Measurements from ENCODE around the gene PLAGL1. TPM values are rescaled to one million over a fixed set of nuclear protein-coding genes. Genes with fewer than 3 reads are reported as not detected.

Gene PLAGL1
- total and polyA plus RNA-seq, 2 of the 13 experiments (the other 11 are each of a cell fraction or from before 2014, with no cell fraction given) = 0.60 to 2.3 TPM

DNA sequence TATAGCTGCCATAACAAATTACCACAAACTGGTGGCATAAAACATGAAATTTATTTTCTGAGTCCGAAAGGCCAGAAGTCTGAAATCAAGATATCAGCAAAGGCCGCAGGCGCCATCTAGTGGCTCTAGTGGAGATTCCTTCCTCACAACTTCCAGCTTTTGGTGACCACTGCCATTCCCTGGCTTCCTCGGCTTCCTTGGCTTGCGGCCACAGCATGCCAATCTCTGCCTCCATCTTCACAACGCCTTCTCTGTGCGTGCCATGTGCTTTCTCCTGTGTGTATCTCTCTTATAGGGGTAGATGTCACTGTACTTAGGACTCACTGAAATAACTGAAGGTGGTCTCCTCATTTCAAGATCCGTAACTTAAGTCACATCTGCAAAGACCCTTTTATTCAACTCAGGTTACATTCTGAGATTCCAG, 5.4 kb upstream of the PLAGL1 start (continued):
- TF ChIP-seq ZNF792 (CRISPR knock-in tag; IDR thresholded peaks at IDR 0.05) (0 out of 2 replicates have a peak, but pooled peaks have one; percentile 24), ARHGAP35 (CRISPR knock-in tag; IDR thresholded peaks at IDR 0.05; ENCODE audit: borderline replicate concordance) (no peak), MIER2 (CRISPR knock-in tag; IDR thresholded peaks at IDR 0.05) (peak; percentile 65; the same call in 1 of the 2 replicates), FOSL2 (CRISPR knock-in tag; IDR thresholded peaks at IDR 0.05) (peak; percentile 31; the same call in 1 of the 2 replicates), ZNF713 (CRISPR knock-in tag; IDR thresholded peaks at IDR 0.05) (no peak), RFX3 (CRISPR knock-in tag; IDR thresholded peaks at IDR 0.05) (no peak), U2AF2 (IDR thresholded peaks at IDR 0.05; ENCODE audit: low read depth, low read length) (no peak), WIZ (CRISPR knock-in tag; IDR thresholded peaks at IDR 0.05) (0 out of 2 replicates have a peak, but pooled peaks have one; percentile 58), ZNF230 (CRISPR knock-in tag; IDR thresholded peaks at IDR 0.05) (peak; percentile 54; the same call in 1 of the 2 replicates), AHR (CRISPR knock-in tag; IDR thresholded peaks at IDR 0.05) (0 out of 2 replicates have a peak, but pooled peaks have one; percentile 40), CBX5 (CRISPR knock-in tag; IDR thresholded peaks at IDR 0.05; ENCODE audit: borderline replicate concordance) (peak; percentile 93), ZNF772 (CRISPR knock-in tag; IDR thresholded peaks at IDR 0.05) (peak; percentile 46; the same call in 1 of the 2 replicates), ZNF232 (CRISPR knock-in tag; IDR thresholded peaks at IDR 0.05; ENCODE audit: borderline replicate concordance) (no peak), GABPA (IDR thresholded peaks at IDR 0.05; ENCODE audit: low read depth, low read length) (no peak), GABPA (CRISPR knock-in tag; IDR thresholded peaks at IDR 0.05; ENCODE audit: low read depth) (no peak), MXD4 (CRISPR knock-in tag; IDR thresholded peaks at IDR 0.05) (0 out of 2 replicates have a peak, but pooled peaks have one; percentile 39), KDM5B (CRISPR knock-in tag; IDR thresholded peaks at IDR 0.05; ENCODE audit: borderline replicate concordance) (no peak), KDM2A (CRISPR knock-in tag; IDR thresholded peaks at IDR 0.05; ENCODE audit: borderline replicate concordance, low read depth) (peak; percentile 57; the same call in 1 of the 2 replicates), MBD4 (IDR thresholded peaks at IDR 0.05; ENCODE audit: borderline replicate concordance, low read length) (no peak), RAD21 (CRISPR knock-in tag; IDR thresholded peaks at IDR 0.05) (peak; percentile 94), ZNF496 (CRISPR knock-in tag; IDR thresholded peaks at IDR 0.05; ENCODE audit: insufficient replicate concordance) (no peak), ZNF616 (CRISPR knock-in tag; IDR thresholded peaks at IDR 0.05; ENCODE audit: low read depth) (no peak)
- TF ChIP-seq, protein P1, sequence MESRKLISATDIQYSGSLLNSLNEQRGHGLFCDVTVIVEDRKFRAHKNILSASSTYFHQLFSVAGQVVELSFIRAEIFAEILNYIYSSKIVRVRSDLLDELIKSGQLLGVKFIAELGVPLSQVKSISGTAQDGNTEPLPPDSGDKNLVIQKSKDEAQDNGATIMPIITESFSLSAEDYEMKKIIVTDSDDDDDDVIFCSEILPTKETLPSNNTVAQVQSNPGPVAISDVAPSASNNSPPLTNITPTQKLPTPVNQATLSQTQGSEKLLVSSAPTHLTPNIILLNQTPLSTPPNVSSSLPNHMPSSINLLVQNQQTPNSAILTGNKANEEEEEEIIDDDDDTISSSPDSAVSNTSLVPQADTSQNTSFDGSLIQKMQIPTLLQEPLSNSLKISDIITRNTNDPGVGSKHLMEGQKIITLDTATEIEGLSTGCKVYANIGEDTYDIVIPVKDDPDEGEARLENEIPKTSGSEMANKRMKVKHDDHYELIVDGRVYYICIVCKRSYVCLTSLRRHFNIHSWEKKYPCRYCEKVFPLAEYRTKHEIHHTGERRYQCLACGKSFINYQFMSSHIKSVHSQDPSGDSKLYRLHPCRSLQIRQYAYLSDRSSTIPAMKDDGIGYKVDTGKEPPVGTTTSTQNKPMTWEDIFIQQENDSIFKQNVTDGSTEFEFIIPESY (CRISPR knock-in tag; IDR thresholded peaks at IDR 0.05) = 0 out of 2 replicates have a peak, but pooled peaks have one; percentile 42
- TF ChIP-seq, protein P2, sequence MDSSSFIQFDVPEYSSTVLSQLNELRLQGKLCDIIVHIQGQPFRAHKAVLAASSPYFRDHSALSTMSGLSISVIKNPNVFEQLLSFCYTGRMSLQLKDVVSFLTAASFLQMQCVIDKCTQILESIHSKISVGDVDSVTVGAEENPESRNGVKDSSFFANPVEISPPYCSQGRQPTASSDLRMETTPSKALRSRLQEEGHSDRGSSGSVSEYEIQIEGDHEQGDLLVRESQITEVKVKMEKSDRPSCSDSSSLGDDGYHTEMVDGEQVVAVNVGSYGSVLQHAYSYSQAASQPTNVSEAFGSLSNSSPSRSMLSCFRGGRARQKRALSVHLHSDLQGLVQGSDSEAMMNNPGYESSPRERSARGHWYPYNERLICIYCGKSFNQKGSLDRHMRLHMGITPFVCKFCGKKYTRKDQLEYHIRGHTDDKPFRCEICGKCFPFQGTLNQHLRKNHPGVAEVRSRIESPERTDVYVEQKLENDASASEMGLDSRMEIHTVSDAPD (CRISPR knock-in tag; IDR thresholded peaks at IDR 0.05) = no peak
- TF ChIP-seq, protein P3, sequence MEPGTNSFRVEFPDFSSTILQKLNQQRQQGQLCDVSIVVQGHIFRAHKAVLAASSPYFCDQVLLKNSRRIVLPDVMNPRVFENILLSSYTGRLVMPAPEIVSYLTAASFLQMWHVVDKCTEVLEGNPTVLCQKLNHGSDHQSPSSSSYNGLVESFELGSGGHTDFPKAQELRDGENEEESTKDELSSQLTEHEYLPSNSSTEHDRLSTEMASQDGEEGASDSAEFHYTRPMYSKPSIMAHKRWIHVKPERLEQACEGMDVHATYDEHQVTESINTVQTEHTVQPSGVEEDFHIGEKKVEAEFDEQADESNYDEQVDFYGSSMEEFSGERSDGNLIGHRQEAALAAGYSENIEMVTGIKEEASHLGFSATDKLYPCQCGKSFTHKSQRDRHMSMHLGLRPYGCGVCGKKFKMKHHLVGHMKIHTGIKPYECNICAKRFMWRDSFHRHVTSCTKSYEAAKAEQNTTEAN (CRISPR knock-in tag; conservative IDR thresholded peaks at IDR 0.05) = 0 out of 2 replicates have a peak, but pooled peaks have one; percentile 35
- TF ChIP-seq, protein P4, sequence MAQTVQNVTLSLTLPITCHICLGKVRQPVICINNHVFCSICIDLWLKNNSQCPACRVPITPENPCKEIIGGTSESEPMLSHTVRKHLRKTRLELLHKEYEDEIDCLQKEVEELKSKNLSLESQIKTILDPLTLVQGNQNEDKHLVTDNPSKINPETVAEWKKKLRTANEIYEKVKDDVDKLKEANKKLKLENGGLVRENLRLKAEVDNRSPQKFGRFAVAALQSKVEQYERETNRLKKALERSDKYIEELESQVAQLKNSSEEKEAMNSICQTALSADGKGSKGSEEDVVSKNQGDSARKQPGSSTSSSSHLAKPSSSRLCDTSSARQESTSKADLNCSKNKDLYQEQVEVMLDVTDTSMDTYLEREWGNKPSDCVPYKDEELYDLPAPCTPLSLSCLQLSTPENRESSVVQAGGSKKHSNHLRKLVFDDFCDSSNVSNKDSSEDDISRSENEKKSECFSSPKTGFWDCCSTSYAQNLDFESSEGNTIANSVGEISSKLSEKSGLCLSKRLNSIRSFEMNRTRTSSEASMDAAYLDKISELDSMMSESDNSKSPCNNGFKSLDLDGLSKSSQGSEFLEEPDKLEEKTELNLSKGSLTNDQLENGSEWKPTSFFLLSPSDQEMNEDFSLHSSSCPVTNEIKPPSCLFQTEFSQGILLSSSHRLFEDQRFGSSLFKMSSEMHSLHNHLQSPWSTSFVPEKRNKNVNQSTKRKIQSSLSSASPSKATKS (CRISPR knock-in tag; IDR thresholded peaks at IDR 0.05) = no peak
